Spleen (tissue), 11 donors: ENCODE results near the gene AFAP1L1. TPM values are rescaled to one million over a fixed set of nuclear protein-coding genes. Genes with fewer than 3 reads are reported as not detected.

ENCODE experiments used
- DNase-seq: peaks from one replicate; pipeline ENCODE4 v3.0.0-alpha.2; 2020
- H3K27ac ChIP-seq, 8 donors: fragments of 200-600 bp; sonication (generic) in 7 of 8; 1 replicate in 4 of 8; 2 replicates in 4 of 8; pipeline versions ENCODE4 v1.5.0 to v1.8.0; 2016 to 2021; ENCODE audit warnings: inconsistent platforms in 4 of 8, mild to moderate bottlenecking in 4 of 8, moderate library complexity in 1 of 8
- H3K27me3 ChIP-seq, 7 donors: fragments of 200-600 bp; sonication (generic) in 6 of 7; replicated peaks in 1 of 7; 1 replicate in 4 of 7; 2 replicates in 3 of 7; pipeline versions ENCODE4 v1.5.0 to v1.8.0; 2016 to 2021; ENCODE audit warnings: inconsistent platforms in 3 of 7, mild to moderate bottlenecking in 1 of 7
- H3K36me3 ChIP-seq, 6 donors: fragments of 200-600 bp; sonication (generic) in 5 of 6; 1 replicate in 4 of 6; 2 replicates in 2 of 6; pipeline versions ENCODE4 v1.5.0 to v1.8.0; 2016 to 2021; ENCODE audit warnings: inconsistent platforms in 2 of 6
- H3K4me1 ChIP-seq, 6 donors: fragments of 200-600 bp; sonication (generic) in 5 of 6; 1 replicate in 3 of 6; 2 replicates in 3 of 6; pipeline versions ENCODE4 v1.5.0 to v1.8.0; 2016 to 2021; ENCODE audit warnings: inconsistent platforms in 3 of 6
- H3K4me3 ChIP-seq, 8 donors: fragments of 200-600 bp; sonication (generic) in 7 of 8; 1 replicate in 4 of 8; 2 replicates in 4 of 8; pipeline versions ENCODE4 v1.5.0 to v1.8.0; 2016 to 2021; ENCODE audit warnings: inconsistent platforms in 4 of 8, mild to moderate bottlenecking in 4 of 8, moderate library complexity in 2 of 8
- H3K9me3 ChIP-seq, 8 donors: fragments of 200-600 bp; sonication (generic) in 7 of 8; 1 replicate in 4 of 8; 2 replicates in 4 of 8; pipeline versions ENCODE4 v1.5.0 to v1.8.0; 2016 to 2021; ENCODE audit warnings: inconsistent platforms in 4 of 8
- CTCF ChIP-seq, 11 experiments: fragments of 200-600 bp in 7 of 11; fragments of 450-650 bp in 4 of 11; sonication (generic) in 4 of 11; IDR thresholded peaks in 8 of 11; conservative IDR thresholded peaks in 3 of 11; 1 replicate in 7 of 11; 2 replicates in 4 of 11; pipeline versions ENCODE4 v1.4.0 to v1.8.0; 2016 to 2021; ENCODE audit warnings: antibody characterized with exemption in 11 of 11, inconsistent platforms in 4 of 11, mild to moderate bottlenecking in 1 of 11
- POLR2A ChIP-seq, 3 donors: fragments of 450-650 bp; IDR thresholded peaks; one replicate each; pipeline ENCODE4 v1.5.1; 2017; ENCODE audit warnings: antibody characterized with exemption in 3 of 3, mild to moderate bottlenecking in 1 of 3
- POLR2AphosphoS5 ChIP-seq, 3 donors: sonication (generic); formaldehyde crosslinking; IDR thresholded peaks; one replicate each; pipeline ENCODE4 v1.5.1; 2017; ENCODE audit warnings: antibody characterized with exemption in 3 of 3
- WGBS, 5 donors: extraction: QIAGEN DNeasy Blood & Tissue Kit in 3 of 5; methylation state at CpG; one replicate each; pipeline versions ENCODE4 v1.1.5 to v1.1.7; 2013 to 2018; 5-methylcytosine and 5-hydroxymethylcytosine counted together
- intact Hi-C: fragments of 100-400 bp; cut with DNase I; formaldehyde crosslinking; loops from one replicate; pipeline ENCODE4 v1.15.0; 2023; ENCODE audit warnings: low total_unique reads
- polyA plus RNA-seq, 3 donors: library from polyadenylated mRNA; stranded (reverse); fragments of 200-250 nt; gene quantifications; one replicate each; pipeline ENCODE4 v1.2.1, GENCODE V29; 2013
- total RNA-seq, 7 donors: library from RNA; depleted of rRNA in 3 of 7; stranded (reverse); fragments of >200 nt in 3 of 7; fragmentation: NEBNext Ultra II Directional in 4 of 7; extraction: Animal tissue kit (Norgen Biotek cat#: 25700) in 4 of 7; gene quantifications; one replicate each; pipeline versions ENCODE4 v1.1.0 to v1.2.1, GENCODE V29; 2016 to 2021
- donor health status: healthy with polysubstance abuse.
- donor health status: DM: no; HTN: no; CAD: no; lungs with moderate emphysema.
- donor health status: DM: no; HTN: no; CAD: no.
- donor health status: Bipolar disorder and iron deficiency.
- donor health status: healthy.
- donor health status: DM: no; HTN: no; CAD: no.
- donor health status: DM: yes; HTN: yes; CAD: no.

AFAP1L1 gene
- total and polyA plus RNA-seq, 10 donors = 1.7 to 21.8 (median 10.3) TPM

GRCh38 chr5:149298163-149298562, 26.5 kb downstream of the AFAP1L1 start:
- Histone ChIP-seq H3K36me3 (no peaks in the 10 kb centered on the region), H3K4me3 (no peak overlapping the region), H3K27ac (no peak overlapping the region), H3K27me3 (peaks cover 0 to 17% (median 0%) of the 10 kb centered on the region in 7 donors), H3K9me3 (no peaks in the 10 kb centered on the region), H3K4me1 (peaks cover 9 to 46% (median 29%) of the 10 kb centered on the region in 6 donors)
- no peak for DNase-seq
- intact Hi-C loops = no loop called here
- 35 to 71% (median 49%) methylated on average over 1 of the region's 1 CpG for WGBS, 5 donors
- TF ChIP-seq CTCF (IDR thresholded peaks at IDR 0.05 in 8 of 11, conservative IDR thresholded peaks at IDR 0.05 in 3 of 11) = no peak
- no peak for TF ChIP-seq POLR2A (IDR thresholded peaks at IDR 0.05)
- TF ChIP-seq POLR2AphosphoS5 (IDR thresholded peaks at IDR 0.05) = no peak

- no peak overlapping the region for H3K4me3 ChIP-seq
- H3K4me1 ChIP-seq = peaks cover 9 to 52% (median 31%) of the 10 kb centered on the region in 6 donors
- no peak for DNase-seq
- no peaks in the 10 kb centered on the region for H3K36me3 ChIP-seq
- peak overlapping the region in 6 of 8 donors; percentile 16 to 67 (median 56) for H3K27ac ChIP-seq
- intact Hi-C loops = no loop called here
- TF ChIP-seq POLR2A (IDR thresholded peaks at IDR 0.05) = no peak
- no peak for TF ChIP-seq CTCF (IDR thresholded peaks at IDR 0.05 in 8 of 11, conservative IDR thresholded peaks at IDR 0.05 in 3 of 11)
- peak; percentile 44 to 85 (median 73) for TF ChIP-seq POLR2AphosphoS5 (IDR thresholded peaks at IDR 0.05)
- 17 to 33% (median 22%) methylated on average over 4 to 11 of the region's 11 CpGs for WGBS, 5 donors
- H3K27me3 ChIP-seq = peaks cover 0 to 17% (median 0%) of the 10 kb centered on the region in 7 donors
- no peaks in the 10 kb centered on the region for H3K9me3 ChIP-seq
These were observed 27.3 kb downstream of the AFAP1L1 start for GRCh38 chr5:149298842-149299404.

GRCh38 chr5:149299451-149300054, 27.9 kb downstream of the AFAP1L1 start:
- DNase-seq = no peak
- intact Hi-C loops = no loop called here
- H3K9me3 ChIP-seq = no peaks in the 10 kb centered on the region
- H3K27ac ChIP-seq = peak overlapping the region in 6 of 8 donors; percentile 16 to 67 (median 56)
- H3K4me1 ChIP-seq = peaks cover 9 to 58% (median 32%) of the 10 kb centered on the region in 6 donors
- H3K27me3 ChIP-seq = peaks cover 0 to 17% (median 0%) of the 10 kb centered on the region in 7 donors
- H3K36me3 ChIP-seq = no peaks in the 10 kb centered on the region
- no peak overlapping the region for H3K4me3 ChIP-seq
- no peak for TF ChIP-seq CTCF (IDR thresholded peaks at IDR 0.05 in 8 of 11, conservative IDR thresholded peaks at IDR 0.05 in 3 of 11)
- no peak for TF ChIP-seq POLR2A (IDR thresholded peaks at IDR 0.05)
- TF ChIP-seq POLR2AphosphoS5 (IDR thresholded peaks at IDR 0.05) = peak in 1 of 3 donors; percentile 49
- WGBS, 5 donors = 22 to 47% (median 34%) methylated on average over 6 to 14 of the region's 14 CpGs

GRCh38 chr5:149300441-149300840, 28.8 kb downstream of the AFAP1L1 start:
- H3K36me3 ChIP-seq = no peaks in the 10 kb centered on the region
- H3K4me3 ChIP-seq = no peak overlapping the region
- H3K9me3 ChIP-seq = no peaks in the 10 kb centered on the region
- no peak overlapping the region for H3K27ac ChIP-seq
- intact Hi-C loops = no loop called here
- 83 to 89% (median 86%) methylated on average over 5 to 6 of the region's 6 CpGs for WGBS, 5 donors
- peaks cover 8 to 54% (median 26%) of the 10 kb centered on the region in 6 donors for H3K4me1 ChIP-seq
- peaks cover 0 to 17% (median 0%) of the 10 kb centered on the region in 7 donors for H3K27me3 ChIP-seq
- no peak for DNase-seq
- TF ChIP-seq POLR2AphosphoS5 (IDR thresholded peaks at IDR 0.05) = no peak
- no peak for TF ChIP-seq POLR2A (IDR thresholded peaks at IDR 0.05)
- TF ChIP-seq CTCF (IDR thresholded peaks at IDR 0.05 in 8 of 11, conservative IDR thresholded peaks at IDR 0.05 in 3 of 11) = no peak
